ENCODE results near the gene KLF5.

Gene KLF5

GRCh38 chr13:73110814-73111213, 52.0 kb downstream of the KLF5 start:
- TF ChIP-seq ZFX (IDR thresholded peaks at IDR 0.05; ENCODE audit: borderline replicate concordance) (no peak), CTCF (IDR thresholded peaks at IDR 0.05) (no peak)
- H3K27ac ChIP-seq: no peak overlapping the region

- TF ChIP-seq ZFX (IDR thresholded peaks at IDR 0.05; ENCODE audit: borderline replicate concordance) (no peak), CTCF (IDR thresholded peaks at IDR 0.05) (no peak)
Observed at GRCh38 chr13:73111331-73111730, 52.5 kb downstream of the KLF5 start.

GRCh38 chr13:73119612-73120011, 60.8 kb downstream of the KLF5 start:
- TF ChIP-seq ZFX (IDR thresholded peaks at IDR 0.05; ENCODE audit: borderline replicate concordance): no peak
- TF ChIP-seq CTCF (IDR thresholded peaks at IDR 0.05): no peak
- H3K27ac ChIP-seq: no peak overlapping the region

More at GRCh38 chr13:73111331-73111730, 52.5 kb downstream of the KLF5 start:
- H3K27ac ChIP-seq: no peak overlapping the region

Measured in 22Rv1 (cell line).